Vagina (tissue), 2 donors: Measurements from ENCODE around the gene N4BP2L2. TPM values are rescaled to one million over a fixed set of nuclear protein-coding genes. Genes with fewer than 3 reads are reported as not detected.

Experiments used
- DNase-seq, 2 donors: peaks; one replicate each; pipeline ENCODE4 v3.0.0-alpha.2; 2017; ENCODE audit errors: extremely low spot score in 2 of 2
- H3K27ac ChIP-seq: fragments of 200-600 bp; sonication (generic); one replicate; pipeline ENCODE4 v1.5.1; 2019
- H3K27me3 ChIP-seq: fragments of 200-600 bp; sonication (generic); one replicate; pipeline ENCODE4 v1.5.1; 2019
- H3K36me3 ChIP-seq, 2 donors: fragments of 200-600 bp; sonication (generic); one replicate each; pipeline ENCODE4 v1.5.1; 2017 to 2019
- H3K4me1 ChIP-seq: fragments of 200-600 bp; sonication (generic); one replicate; pipeline ENCODE4 v1.5.1; 2019
- H3K4me3 ChIP-seq, 2 donors: fragments of 200-600 bp; sonication (generic); 1 replicate in 1 of 2; 2 replicates in 1 of 2; pipeline ENCODE4 v1.5.1; 2016 to 2019
- H3K9me3 ChIP-seq: fragments of 200-600 bp; sonication (generic); one replicate; pipeline ENCODE4 v1.5.1; 2019
- POLR2A ChIP-seq, 2 donors: fragments of 450-650 bp; IDR thresholded peaks; one replicate each; pipeline ENCODE4 v1.6.1; 2017; ENCODE audit warnings: antibody characterized with exemption in 2 of 2, mild to moderate bottlenecking in 2 of 2, moderate library complexity in 2 of 2
- POLR2AphosphoS5 ChIP-seq, 2 donors: sonication (generic); formaldehyde crosslinking; IDR thresholded peaks; one replicate each; pipeline ENCODE4 v1.9.0; 2017; ENCODE audit warnings: antibody characterized with exemption in 2 of 2, mild to moderate bottlenecking in 2 of 2, low read depth in 1 of 2; ENCODE audit not compliant: insufficient read depth in 1 of 2
- intact Hi-C: fragments of 100-400 bp; cut with DNase I; formaldehyde crosslinking; loops from one replicate; pipeline ENCODE4 v1.15.1; 2023
- total RNA-seq: library from RNA; depleted of rRNA; stranded (reverse); fragments of >200 nt; gene quantifications from one replicate; pipeline ENCODE4 v1.2.3, GENCODE V29; 2016
- TF ChIP-seq, protein P1 (sequence below), 3 experiments: fragments of 450-650 bp in 2 of 3; fragments of 200-600 bp in 1 of 3; sonication (generic) in 1 of 3; IDR thresholded peaks; one replicate each; pipeline ENCODE4 v1.5.1; 2017 to 2019; ENCODE audit warnings: antibody characterized with exemption in 3 of 3, mild to moderate bottlenecking in 2 of 3, moderate library complexity in 2 of 3

N4BP2L2 gene
- total RNA-seq, 1 donor from 2014 or later = 173 TPM

DNA sequence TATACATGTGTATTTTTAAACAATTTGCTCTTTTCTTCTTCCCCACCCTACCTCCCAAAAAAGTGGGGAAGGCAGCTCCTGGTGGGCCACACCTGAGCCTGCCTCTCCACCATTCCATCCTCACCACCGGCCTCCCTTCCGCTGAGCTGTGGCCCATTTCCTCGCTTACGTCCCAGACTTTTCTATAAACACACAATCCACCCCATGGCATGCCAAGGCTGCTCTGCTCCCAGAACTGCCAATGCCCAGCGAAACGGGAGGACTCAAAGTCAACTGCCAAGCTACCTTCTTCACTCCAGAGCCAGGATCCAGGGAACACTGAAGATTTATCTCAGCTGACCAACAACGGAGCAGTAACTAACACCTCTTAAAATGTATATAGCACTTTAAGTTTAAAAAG, 113.4 kb downstream of the N4BP2L2 start:
- TF ChIP-seq, protein P1, sequence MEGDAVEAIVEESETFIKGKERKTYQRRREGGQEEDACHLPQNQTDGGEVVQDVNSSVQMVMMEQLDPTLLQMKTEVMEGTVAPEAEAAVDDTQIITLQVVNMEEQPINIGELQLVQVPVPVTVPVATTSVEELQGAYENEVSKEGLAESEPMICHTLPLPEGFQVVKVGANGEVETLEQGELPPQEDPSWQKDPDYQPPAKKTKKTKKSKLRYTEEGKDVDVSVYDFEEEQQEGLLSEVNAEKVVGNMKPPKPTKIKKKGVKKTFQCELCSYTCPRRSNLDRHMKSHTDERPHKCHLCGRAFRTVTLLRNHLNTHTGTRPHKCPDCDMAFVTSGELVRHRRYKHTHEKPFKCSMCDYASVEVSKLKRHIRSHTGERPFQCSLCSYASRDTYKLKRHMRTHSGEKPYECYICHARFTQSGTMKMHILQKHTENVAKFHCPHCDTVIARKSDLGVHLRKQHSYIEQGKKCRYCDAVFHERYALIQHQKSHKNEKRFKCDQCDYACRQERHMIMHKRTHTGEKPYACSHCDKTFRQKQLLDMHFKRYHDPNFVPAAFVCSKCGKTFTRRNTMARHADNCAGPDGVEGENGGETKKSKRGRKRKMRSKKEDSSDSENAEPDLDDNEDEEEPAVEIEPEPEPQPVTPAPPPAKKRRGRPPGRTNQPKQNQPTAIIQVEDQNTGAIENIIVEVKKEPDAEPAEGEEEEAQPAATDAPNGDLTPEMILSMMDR (IDR thresholded peaks at IDR 0.05) = no peak
- TF ChIP-seq POLR2AphosphoS5 (IDR thresholded peaks at IDR 0.05; ENCODE audit: insufficient read depth in 1 of 2, low read depth in 1 of 2) (no peak), POLR2A (IDR thresholded peaks at IDR 0.05) (no peak)
- no peak overlapping the region for H3K27ac ChIP-seq
- DNase-seq = no peak
- H3K4me1 ChIP-seq = peaks cover 31% of the 10 kb centered on the region
- intact Hi-C loops = no loop called here
- H3K4me3 ChIP-seq = no peak overlapping the region
- no peaks in the 10 kb centered on the region for H3K36me3 ChIP-seq
- no peaks in the 10 kb centered on the region for H3K27me3 ChIP-seq
- H3K9me3 ChIP-seq = no peaks in the 10 kb centered on the region

DNA sequence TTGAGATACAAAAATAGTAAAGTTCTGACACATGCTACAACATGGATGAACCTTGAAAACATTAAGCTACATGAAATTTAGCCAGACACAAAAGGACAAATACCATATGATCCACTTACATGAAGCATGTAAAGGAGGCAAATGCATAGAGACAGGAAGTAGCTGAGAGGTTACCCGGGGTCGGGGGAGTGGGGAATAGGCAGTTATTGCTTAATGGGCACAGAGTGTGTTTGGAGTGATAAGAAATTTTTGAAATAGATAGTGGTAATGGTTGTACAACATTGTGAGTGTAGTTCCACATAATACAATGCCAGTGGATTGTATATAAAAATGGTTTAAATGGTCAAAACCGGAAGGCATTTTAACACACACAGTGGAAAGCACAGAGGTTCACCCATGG, 115.0 kb downstream of the N4BP2L2 start:
- intact Hi-C loops = no loop called here
- TF ChIP-seq POLR2AphosphoS5 (IDR thresholded peaks at IDR 0.05; ENCODE audit: insufficient read depth in 1 of 2, low read depth in 1 of 2) (no peak), POLR2A (IDR thresholded peaks at IDR 0.05) (no peak)
- TF ChIP-seq, protein P1 (IDR thresholded peaks at IDR 0.05) = no peak
- H3K9me3 ChIP-seq = no peaks in the 10 kb centered on the region

DNA sequence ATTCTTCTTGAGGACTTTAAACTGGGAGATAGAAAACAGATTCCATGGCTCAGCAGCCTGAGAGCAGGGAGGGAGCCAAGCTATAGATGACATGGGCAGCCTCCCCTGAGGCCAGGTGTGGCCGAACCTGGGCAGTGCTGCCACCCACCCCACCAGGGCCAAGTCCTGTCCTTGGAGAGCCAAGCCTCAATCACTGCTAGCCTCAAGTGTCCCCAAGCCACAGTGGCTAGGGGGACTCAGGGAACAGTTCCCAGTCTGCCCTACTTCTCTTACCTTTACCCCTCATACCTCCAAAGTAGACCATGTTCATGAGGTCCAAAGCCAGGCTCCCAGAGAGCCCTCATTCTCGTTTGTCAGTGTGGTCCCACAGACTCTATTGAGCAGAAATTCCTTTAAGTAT, 118.7 kb downstream of the N4BP2L2 start:
- Histone ChIP-seq H3K27me3 (no peaks in the 10 kb centered on the region), H3K36me3 (no peaks in the 10 kb centered on the region), H3K4me3 (no peak overlapping the region), H3K27ac (no peak overlapping the region), H3K4me1 (no peaks in the 10 kb centered on the region), H3K9me3 (no peaks in the 10 kb centered on the region)
- intact Hi-C loops = no loop called here
- DNase-seq = no peak
- no peak for TF ChIP-seq POLR2AphosphoS5 (IDR thresholded peaks at IDR 0.05; ENCODE audit: insufficient read depth in 1 of 2, low read depth in 1 of 2)

More for the DNA sequence above, 115.0 kb downstream of the N4BP2L2 start:
- DNase-seq = no peak
- Histone ChIP-seq H3K36me3 (no peaks in the 10 kb centered on the region), H3K27ac (no peak overlapping the region), H3K4me1 (peaks cover 24% of the 10 kb centered on the region), H3K27me3 (no peaks in the 10 kb centered on the region), H3K4me3 (no peak overlapping the region)

DNA sequence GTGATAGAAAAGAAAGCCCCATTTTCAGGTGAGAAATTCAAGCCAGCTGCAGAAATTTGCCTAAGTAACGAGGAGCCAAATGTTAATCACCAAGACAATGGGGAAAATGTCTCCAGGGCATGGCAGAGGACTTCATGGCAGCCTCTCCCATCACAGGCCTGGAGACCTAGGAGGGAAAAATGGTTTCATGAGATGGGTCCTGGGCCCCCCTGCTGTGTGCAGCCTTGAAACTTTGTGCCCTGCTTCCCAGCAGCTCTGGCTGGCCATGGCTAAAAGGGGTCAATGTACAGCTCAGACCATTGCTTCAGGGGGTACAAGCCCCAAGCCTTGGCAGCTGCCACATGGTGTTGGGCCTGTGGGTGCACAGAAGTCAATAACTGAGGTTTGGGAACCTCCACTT, 120.6 kb downstream of the N4BP2L2 start:
- no peaks in the 10 kb centered on the region for H3K9me3 ChIP-seq
- H3K4me3 ChIP-seq = no peak overlapping the region
- intact Hi-C loops = no loop called here
- H3K4me1 ChIP-seq = no peaks in the 10 kb centered on the region
- H3K27ac ChIP-seq = no peak overlapping the region
- H3K36me3 ChIP-seq = no peaks in the 10 kb centered on the region
- no peak for DNase-seq
- no peaks in the 10 kb centered on the region for H3K27me3 ChIP-seq
- TF ChIP-seq POLR2AphosphoS5 (IDR thresholded peaks at IDR 0.05; ENCODE audit: insufficient read depth in 1 of 2, low read depth in 1 of 2) = no peak
- TF ChIP-seq, protein P1 (IDR thresholded peaks at IDR 0.05) = no peak
- TF ChIP-seq POLR2A (IDR thresholded peaks at IDR 0.05) = no peak

DNA sequence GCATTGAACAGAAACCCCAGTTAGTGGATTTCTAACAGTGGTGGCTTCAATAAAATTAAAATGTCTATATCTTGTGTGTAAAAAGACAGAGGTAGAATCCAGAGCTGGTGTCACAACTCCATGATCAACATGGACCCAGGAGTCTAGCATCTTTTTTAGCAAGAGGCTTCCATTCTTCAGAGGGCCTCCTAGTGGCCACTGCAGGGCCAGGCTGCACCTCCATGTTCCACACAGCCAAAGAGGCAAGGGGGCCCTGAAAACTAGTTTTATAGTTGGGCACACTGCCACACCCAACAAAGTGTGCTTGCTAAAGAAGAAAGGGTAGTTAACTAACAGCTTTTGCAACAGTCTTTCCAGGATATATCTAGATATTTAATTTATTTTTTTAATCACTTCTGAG, 123.6 kb downstream of the N4BP2L2 start:
- no peaks in the 10 kb centered on the region for H3K27me3 ChIP-seq
- H3K9me3 ChIP-seq = no peaks in the 10 kb centered on the region
- intact Hi-C loops = no loop called here
- H3K27ac ChIP-seq = no peak overlapping the region
- DNase-seq = no peak
- H3K36me3 ChIP-seq = no peaks in the 10 kb centered on the region
- H3K4me3 ChIP-seq = no peak overlapping the region
- H3K4me1 ChIP-seq = peaks cover 4% of the 10 kb centered on the region
- TF ChIP-seq POLR2AphosphoS5 (IDR thresholded peaks at IDR 0.05; ENCODE audit: insufficient read depth in 1 of 2, low read depth in 1 of 2) (no peak), POLR2A (IDR thresholded peaks at IDR 0.05) (no peak)
- TF ChIP-seq, protein P1 (IDR thresholded peaks at IDR 0.05) = no peak
